ENCODE data around the gene MRM1. TPM values are rescaled to one million over a fixed set of nuclear protein-coding genes. Genes with fewer than 3 reads are reported as not detected.

Gene MRM1
- total and polyA plus RNA-seq, 9 of the 15 experiments (the other 6 are each of a cell fraction or from before 2014, with no cell fraction given), result 0.61 to 28.4 (median 21.5) TPM

GRCh38 chr17:36599546-36600250 is 1.7 kb upstream of the MRM1 start (continued):
- TF ChIP-seq, protein P1, sequence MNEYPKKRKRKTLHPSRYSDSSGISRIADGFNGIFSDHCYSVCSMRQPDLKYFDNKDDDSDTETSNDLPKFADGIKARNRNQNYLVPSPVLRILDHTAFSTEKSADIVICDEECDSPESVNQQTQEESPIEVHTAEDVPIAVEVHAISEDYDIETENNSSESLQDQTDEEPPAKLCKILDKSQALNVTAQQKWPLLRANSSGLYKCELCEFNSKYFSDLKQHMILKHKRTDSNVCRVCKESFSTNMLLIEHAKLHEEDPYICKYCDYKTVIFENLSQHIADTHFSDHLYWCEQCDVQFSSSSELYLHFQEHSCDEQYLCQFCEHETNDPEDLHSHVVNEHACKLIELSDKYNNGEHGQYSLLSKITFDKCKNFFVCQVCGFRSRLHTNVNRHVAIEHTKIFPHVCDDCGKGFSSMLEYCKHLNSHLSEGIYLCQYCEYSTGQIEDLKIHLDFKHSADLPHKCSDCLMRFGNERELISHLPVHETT (CRISPR knock-in tag; conservative IDR thresholded peaks at IDR 0.05 in 1 of 2, IDR thresholded peaks at IDR 0.05 in 1 of 2), result peak in 1 of 2 experiments; percentile 3; a peak in 1 of 4 replicates
- TF ChIP-seq GABPB1 (CRISPR knock-in tag; IDR thresholded peaks at IDR 0.05), result no peak
- TF ChIP-seq, protein P2, sequence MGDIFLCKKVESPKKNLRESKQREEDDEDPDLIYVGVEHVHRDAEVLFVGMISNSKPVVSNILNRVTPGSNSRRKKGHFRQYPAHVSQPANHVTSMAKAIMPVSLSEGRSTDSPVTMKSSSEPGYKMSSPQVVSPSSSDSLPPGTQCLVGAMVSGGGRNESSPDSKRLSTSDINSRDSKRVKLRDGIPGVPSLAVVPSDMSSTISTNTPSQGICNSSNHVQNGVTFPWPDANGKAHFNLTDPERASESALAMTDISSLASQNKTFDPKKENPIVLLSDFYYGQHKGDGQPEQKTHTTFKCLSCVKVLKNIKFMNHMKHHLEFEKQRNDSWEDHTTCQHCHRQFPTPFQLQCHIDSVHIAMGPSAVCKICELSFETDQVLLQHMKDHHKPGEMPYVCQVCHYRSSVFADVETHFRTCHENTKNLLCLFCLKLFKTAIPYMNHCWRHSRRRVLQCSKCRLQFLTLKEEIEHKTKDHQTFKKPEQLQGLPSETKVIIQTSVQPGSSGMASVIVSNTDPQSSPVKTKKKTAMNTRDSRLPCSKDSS (IDR thresholded peaks at IDR 0.05; ENCODE audit: low read depth, partially characterized antibody), result no peak

DNA sequence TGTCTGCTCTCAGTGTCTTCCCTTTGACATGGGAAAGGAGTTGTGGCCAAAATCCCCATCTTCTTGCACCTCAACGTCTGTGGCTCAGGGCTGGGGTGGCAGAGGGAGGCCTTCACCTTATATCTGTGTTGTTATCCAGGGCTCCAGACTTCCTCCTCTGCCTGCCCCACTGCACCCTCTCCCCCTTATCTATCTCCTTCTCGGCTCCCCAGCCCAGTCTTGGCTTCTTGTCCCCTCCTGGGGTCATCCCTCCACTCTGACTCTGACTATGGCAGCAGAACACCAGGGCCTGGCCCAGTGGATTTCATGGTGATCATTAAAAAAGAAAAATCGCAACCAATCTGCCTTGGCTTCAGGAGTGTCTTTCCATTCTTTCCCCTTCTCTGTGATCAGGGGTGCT is 918 bp upstream of the MRM1 start:
- H2AFZ ChIP-seq (ENCODE audit: low read depth, low read length), result peak overlapping the region; percentile 95; the same call in 1 of the 2 replicates
- H3K27me3 ChIP-seq (ENCODE audit: control insufficient read depth in 2 of 2, insufficient read depth in 2 of 2, low read length in 2 of 2), result no peaks in the 10 kb centered on the region
- H3K9me1 ChIP-seq (ENCODE audit: control insufficient read depth, insufficient read depth, low read length), result no peaks in the 10 kb centered on the region
- BruUV-seq (replicated peaks), result no TSS peak
- H3K4me3 ChIP-seq, result peak overlapping the region; percentile 82
- intact Hi-C loops (cut with micrococcal nuclease) (loop anchor here (2.0 kb wide), 2 partner anchors 56 to 66 kb away; partner anchors contain the start of genes GGNBP2, MYO19 and PIGW), in situ Hi-C loops (cut with MboI) (no loop called here)
- ChIA-PET CTCF (ENCODE audit: low intra/inter-chr PET ratio) (interaction anchor here (0.6 kb wide), 1 partner anchor 612 kb away, joined by 3 read pairs; no protein-coding TSS in a partner anchor), POLR2A (interaction anchor here (1.5 to 3.7 kb wide), 3 partner anchors 8 to 16 kb away, joined by 4 to 32 read pairs (median 10); partner anchors contain the start of gene DHRS11)
- H3K27ac ChIP-seq (ENCODE audit: extremely low read depth, low read depth, low read length), result peak overlapping the region; percentile 98
- no peaks in the 10 kb centered on the region for H4K20me1 ChIP-seq (replicated peaks; ENCODE audit: control insufficient read depth, insufficient read depth, low read length)
- H3K79me2 ChIP-seq (ENCODE audit: control insufficient read depth, insufficient read depth, low read length), result peaks cover 87% of the 10 kb centered on the region
- H3K4me2 ChIP-seq (ENCODE audit: insufficient read depth, low read length), result peak overlapping the region; percentile 99
- FAIRE-seq (no peak), DNase-seq (ENCODE audit: extremely low read depth in 1 of 4, low spot score in 3 of 4) (peak in 2 of 4 experiments; percentile 76 to 87), ATAC-seq (peak; percentile 51)
- WGBS (ENCODE audit: insufficient coverage, low coverage, missing lambda C conversion rate), result 0% methylated on average over 3 of the region's 3 CpGs
- no peaks in the 10 kb centered on the region for H3K9me3 ChIP-seq (replicated peaks; ENCODE audit: control insufficient read depth, insufficient read depth, low read depth, low read length)
- H3K36me3 ChIP-seq (ENCODE audit: control insufficient read depth, insufficient read depth, low read length), result peaks cover 61% of the 10 kb centered on the region
- peak overlapping the region; percentile 91 to 95 for H3K9ac ChIP-seq (ENCODE audit: insufficient read depth in 1 of 2, low read depth in 2 of 2, low read length in 2 of 2)
- H3K4me1 ChIP-seq (replicated peaks in 1 of 2; ENCODE audit: control insufficient read depth in 2 of 2, insufficient read depth in 2 of 2, low read length in 2 of 2), result peaks cover 61 to 72% of the 10 kb centered on the region in 2 experiments
- TF ChIP-seq NR1H2 (CRISPR knock-in tag; IDR thresholded peaks at IDR 0.05) (no peak), ZNF592 (IDR thresholded peaks at IDR 0.05) (peak; percentile 61), KLF16 (IDR thresholded peaks at IDR 0.05) (peak; percentile 77), MECOM (CRISPR knock-in tag; IDR thresholded peaks at IDR 0.05) (peak; percentile 51; the same call in 1 of the 2 replicates), SMC3 (conservative IDR thresholded peaks at IDR 0.05; ENCODE audit: insufficient read depth, low read depth, low read length) (no peak), SMAD4 (CRISPR knock-in tag; conservative IDR thresholded peaks at IDR 0.05) (peak; percentile 42), LCOR (CRISPR knock-in tag; IDR thresholded peaks at IDR 0.05) (no peak), CXXC5 (CRISPR knock-in tag; IDR thresholded peaks at IDR 0.05) (peak; percentile 2; the same call in 1 of the 2 replicates)
